Upper lobe of left lung (tissue), 6 donors: ENCODE results near the gene NIN. TPM values are rescaled to one million over a fixed set of nuclear protein-coding genes. Genes with fewer than 3 reads are reported as not detected.

Experiments used
- ATAC-seq, 2 donors: fragments of 200-7000 bp; cut with Tn5 transposase; one replicate each; pipeline ENCODE4 v1.9.1; 2022; ENCODE audit warnings: mild to moderate bottlenecking in 2 of 2, moderate library complexity in 2 of 2; ENCODE audit not compliant: low FRiP score in 2 of 2
- DNase-seq, 2 donors: peaks; one replicate each; pipeline ENCODE4 v3.0.0-alpha.2; 2019 to 2020
- H3K27ac ChIP-seq, 4 donors: fragments of 200-600 bp; sonication (generic); one replicate each; pipeline ENCODE4 v1.5.1; 2016 to 2019
- H3K27me3 ChIP-seq, 4 donors: fragments of 200-600 bp; sonication (generic); one replicate each; pipeline ENCODE4 v1.5.1; 2017 to 2019
- H3K36me3 ChIP-seq, 4 donors: fragments of 200-600 bp; sonication (generic); one replicate each; pipeline ENCODE4 v1.5.1; 2016 to 2019
- H3K4me1 ChIP-seq, 4 donors: fragments of 200-600 bp; sonication (generic); one replicate each; pipeline ENCODE4 v1.5.1; 2018 to 2019
- H3K4me3 ChIP-seq, 4 donors: fragments of 200-600 bp; sonication (generic); one replicate each; pipeline ENCODE4 v1.5.1; 2017 to 2019; ENCODE audit warnings: mild to moderate bottlenecking in 2 of 4, moderate library complexity in 1 of 4
- H3K9me3 ChIP-seq, 4 donors: fragments of 200-600 bp; sonication (generic); one replicate each; pipeline ENCODE4 v1.5.1; 2018 to 2019
- CTCF ChIP-seq, 6 experiments: fragments of 450-650 bp in 4 of 6; fragments of 200-600 bp in 2 of 6; sonication (generic) in 2 of 6; IDR thresholded peaks; one replicate each; pipeline ENCODE4 v1.5.1; 2016 to 2019; ENCODE audit warnings: antibody characterized with exemption in 6 of 6
- EP300 ChIP-seq, 4 donors: sonication (generic); formaldehyde crosslinking; IDR thresholded peaks; one replicate each; pipeline ENCODE4 v1.5.1; 2017; ENCODE audit warnings: antibody characterized with exemption in 4 of 4, control low read depth in 2 of 4
- POLR2A ChIP-seq, 4 donors: fragments of 450-650 bp; IDR thresholded peaks; one replicate each; pipeline ENCODE4 v1.5.1; 2016 to 2017; ENCODE audit warnings: antibody characterized with exemption in 4 of 4, mild to moderate bottlenecking in 2 of 4
- POLR2AphosphoS5 ChIP-seq, 2 donors: sonication (generic); formaldehyde crosslinking; IDR thresholded peaks; one replicate each; pipeline ENCODE4 v1.5.1; 2017; ENCODE audit warnings: antibody characterized with exemption in 2 of 2
- WGBS, 2 donors: methylation state at CpG; one replicate each; pipeline ENCODE4 v1.1.5; 2017 to 2018; 5-methylcytosine and 5-hydroxymethylcytosine counted together
- total RNA-seq, 6 donors: library from RNA; depleted of rRNA in 4 of 6; stranded (reverse); fragments of >200 nt in 4 of 6; gene quantifications; one replicate each; pipeline versions ENCODE4 v1.1.0 to v1.2.1, GENCODE V29; 2016 to 2021
- donor health status: DM: no; HTN: no; CAD: no; lungs with moderate emphysema.
- donor health status: DM: no; HTN: yes; CAD: no; lungs with severe emphysema.

Gene NIN
- total RNA-seq, 6 donors from 2014 or later: 24.8 to 50.3 (median 42.2) TPM

GRCh38 chr14:50766338-50766886 is 64.5 kb downstream of the NIN start:
- Histone ChIP-seq H3K9me3 (no peaks in the 10 kb centered on the region), H3K4me3 (no peak overlapping the region), H3K27ac (no peak overlapping the region), H3K4me1 (no peaks in the 10 kb centered on the region), H3K27me3 (no peaks in the 10 kb centered on the region), H3K36me3 (peaks cover 19 to 81% (median 57%) of the 10 kb centered on the region in 4 donors)
- no peak for DNase-seq
- no peak for ATAC-seq
- TF ChIP-seq EP300 (IDR thresholded peaks at IDR 0.05) (no peak), POLR2A (IDR thresholded peaks at IDR 0.05) (no peak), POLR2AphosphoS5 (IDR thresholded peaks at IDR 0.05) (no peak), CTCF (IDR thresholded peaks at IDR 0.05) (no peak)
- WGBS, 2 donors: 69 to 72% methylated on average over 6 of the region's 6 CpGs

GRCh38 chr14:50763382-50764007 is 67.5 kb downstream of the NIN start:
- no peak for DNase-seq
- Histone ChIP-seq H3K4me1 (no peaks in the 10 kb centered on the region), H3K27me3 (no peaks in the 10 kb centered on the region), H3K36me3 (peaks cover 16 to 75% (median 51%) of the 10 kb centered on the region in 4 donors), H3K4me3 (no peak overlapping the region), H3K9me3 (no peaks in the 10 kb centered on the region), H3K27ac (no peak overlapping the region)
- 76 to 79% methylated on average over 12 of the region's 12 CpGs for WGBS, 2 donors
- ATAC-seq: no peak
- TF ChIP-seq CTCF (IDR thresholded peaks at IDR 0.05) (no peak), POLR2A (IDR thresholded peaks at IDR 0.05) (no peak), POLR2AphosphoS5 (IDR thresholded peaks at IDR 0.05) (no peak), EP300 (IDR thresholded peaks at IDR 0.05) (no peak)

GRCh38 chr14:50762931-50763300 is 68.0 kb downstream of the NIN start:
- WGBS, 2 donors: 80 to 90% methylated on average over 3 of the region's 3 CpGs
- H3K27ac ChIP-seq: no peak overlapping the region

GRCh38 chr14:50762001-50762930 is 68.7 kb downstream of the NIN start:
- no peaks in the 10 kb centered on the region for H3K27me3 ChIP-seq
- H3K4me1 ChIP-seq: no peaks in the 10 kb centered on the region
- DNase-seq: no peak
- TF ChIP-seq EP300 (IDR thresholded peaks at IDR 0.05): no peak
- TF ChIP-seq POLR2AphosphoS5 (IDR thresholded peaks at IDR 0.05): no peak
- no peak for TF ChIP-seq CTCF (IDR thresholded peaks at IDR 0.05)
- no peak for TF ChIP-seq POLR2A (IDR thresholded peaks at IDR 0.05)
- H3K27ac ChIP-seq: no peak overlapping the region
- WGBS, 2 donors: 93% methylated on average over 9 of the region's 9 CpGs
- peaks cover 16 to 80% (median 58%) of the 10 kb centered on the region in 4 donors for H3K36me3 ChIP-seq
- H3K9me3 ChIP-seq: no peaks in the 10 kb centered on the region
- H3K4me3 ChIP-seq: no peak overlapping the region
- no peak for ATAC-seq

More at GRCh38 chr14:50762931-50763300, 68.0 kb downstream of the NIN start:
- no peaks in the 10 kb centered on the region for H3K27me3 ChIP-seq
- no peak overlapping the region for H3K4me3 ChIP-seq
- no peaks in the 10 kb centered on the region for H3K4me1 ChIP-seq
- no peaks in the 10 kb centered on the region for H3K9me3 ChIP-seq
- no peak for DNase-seq
- no peak for ATAC-seq
- no peak for TF ChIP-seq CTCF (IDR thresholded peaks at IDR 0.05)
- H3K36me3 ChIP-seq: peaks cover 16 to 76% (median 55%) of the 10 kb centered on the region in 4 donors
